22Rv1 (cell line): ENCODE measurements around the gene SGCG.

Experiments used
- H3K27ac ChIP-seq: fragments of 450-650 bp; 2 replicates; pipeline ENCODE4 v1.5.1; 2017
- ZFX ChIP-seq: fragments of 450-650 bp; IDR thresholded peaks from 2 replicates; pipeline ENCODE4 v1.6.1; 2017; ENCODE audit warnings: antibody characterized with exemption, borderline replicate concordance
- TF ChIP-seq, protein P1 (sequence below): fragments of 450-650 bp; IDR thresholded peaks from 2 replicates; pipeline ENCODE4 v1.5.1; 2017; ENCODE audit warnings: mild to moderate bottlenecking

The SGCG gene

DNA sequence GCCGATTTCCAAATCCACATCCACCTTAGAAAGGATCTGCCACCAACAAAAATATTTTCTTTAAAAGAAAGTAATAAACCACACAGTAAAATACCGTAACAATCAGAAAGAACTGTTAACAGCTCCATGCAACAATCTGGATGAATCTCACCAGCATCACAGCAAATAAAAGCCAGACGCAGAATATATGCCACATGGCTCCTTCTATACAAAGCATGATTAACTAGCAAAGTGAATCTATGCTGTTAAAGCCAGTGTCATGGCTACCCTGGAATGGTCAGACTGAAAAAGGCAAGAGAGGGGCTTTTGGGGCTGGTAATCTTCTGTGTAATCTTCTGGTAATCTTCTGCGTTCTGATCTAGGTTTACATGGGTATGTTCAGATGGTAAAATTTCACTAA lies 171.4 kb downstream of the SGCG start:
- no peak overlapping the region for H3K27ac ChIP-seq
- TF ChIP-seq ZFX, result no peak
- TF ChIP-seq, protein P1, sequence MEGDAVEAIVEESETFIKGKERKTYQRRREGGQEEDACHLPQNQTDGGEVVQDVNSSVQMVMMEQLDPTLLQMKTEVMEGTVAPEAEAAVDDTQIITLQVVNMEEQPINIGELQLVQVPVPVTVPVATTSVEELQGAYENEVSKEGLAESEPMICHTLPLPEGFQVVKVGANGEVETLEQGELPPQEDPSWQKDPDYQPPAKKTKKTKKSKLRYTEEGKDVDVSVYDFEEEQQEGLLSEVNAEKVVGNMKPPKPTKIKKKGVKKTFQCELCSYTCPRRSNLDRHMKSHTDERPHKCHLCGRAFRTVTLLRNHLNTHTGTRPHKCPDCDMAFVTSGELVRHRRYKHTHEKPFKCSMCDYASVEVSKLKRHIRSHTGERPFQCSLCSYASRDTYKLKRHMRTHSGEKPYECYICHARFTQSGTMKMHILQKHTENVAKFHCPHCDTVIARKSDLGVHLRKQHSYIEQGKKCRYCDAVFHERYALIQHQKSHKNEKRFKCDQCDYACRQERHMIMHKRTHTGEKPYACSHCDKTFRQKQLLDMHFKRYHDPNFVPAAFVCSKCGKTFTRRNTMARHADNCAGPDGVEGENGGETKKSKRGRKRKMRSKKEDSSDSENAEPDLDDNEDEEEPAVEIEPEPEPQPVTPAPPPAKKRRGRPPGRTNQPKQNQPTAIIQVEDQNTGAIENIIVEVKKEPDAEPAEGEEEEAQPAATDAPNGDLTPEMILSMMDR, result no peak

DNA sequence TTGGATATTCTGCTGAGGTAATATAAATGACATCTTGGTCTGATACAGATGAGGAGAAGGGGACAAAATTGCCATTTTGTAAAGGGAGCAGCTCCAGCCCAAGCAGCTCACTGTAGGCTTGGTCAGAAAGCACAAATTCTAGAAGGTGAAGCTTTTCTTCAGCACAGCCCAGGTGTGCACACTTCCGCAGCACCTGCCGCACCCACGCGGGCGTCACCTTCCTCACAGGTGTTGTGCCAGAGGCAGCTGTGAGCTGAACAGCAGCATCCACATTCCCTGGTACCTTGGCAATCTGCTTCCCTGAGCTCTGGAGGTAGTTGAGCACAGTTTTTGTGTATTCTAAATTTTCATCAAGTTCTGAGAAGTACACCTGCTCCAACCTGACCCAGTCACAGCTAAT lies 173.7 kb downstream of the SGCG start:
- TF ChIP-seq, protein P1, result no peak
- no peak for TF ChIP-seq ZFX
- no peak overlapping the region for H3K27ac ChIP-seq

DNA sequence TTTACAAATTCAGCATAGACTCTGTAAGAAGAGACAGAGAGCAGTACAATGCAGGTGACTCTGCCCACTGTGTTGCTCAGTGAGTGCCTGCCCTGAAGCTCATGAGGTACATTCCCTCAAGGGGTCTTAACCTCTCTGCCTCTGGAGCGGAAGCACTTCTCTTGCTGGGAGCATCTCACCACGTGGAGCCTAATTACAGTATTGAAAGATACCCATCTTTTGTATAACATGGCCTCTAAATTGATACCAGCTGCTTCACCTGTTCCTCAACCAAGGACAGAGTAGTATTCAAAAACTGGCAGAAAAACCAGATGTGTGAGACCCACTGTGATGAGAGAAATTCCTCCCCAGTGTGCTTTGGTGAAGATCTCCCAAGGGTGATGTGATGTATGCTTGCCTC lies 175.6 kb downstream of the SGCG start:
- H3K27ac ChIP-seq, result no peak overlapping the region
- TF ChIP-seq, protein P1, result no peak
- no peak for TF ChIP-seq ZFX

DNA sequence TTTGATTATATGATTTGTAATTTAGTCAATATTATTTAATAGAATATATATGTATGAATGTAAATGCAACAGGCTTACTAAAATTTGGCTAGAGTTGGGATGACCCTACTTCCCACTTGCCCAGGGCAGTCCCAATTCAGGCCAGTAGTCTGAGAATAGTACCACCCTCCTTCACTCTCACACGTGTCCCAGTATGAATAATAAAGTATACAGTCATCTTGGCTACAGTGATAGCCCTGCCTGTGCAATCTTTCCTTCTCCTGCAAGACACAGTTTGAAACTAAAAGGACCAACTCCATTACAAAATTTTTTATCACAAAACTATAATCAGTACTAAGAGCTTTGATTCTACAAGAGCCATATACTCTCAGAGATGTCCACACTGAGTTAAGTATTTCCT lies 176.6 kb downstream of the SGCG start:
- H3K27ac ChIP-seq, result no peak overlapping the region
- TF ChIP-seq, protein P1, result no peak
- TF ChIP-seq ZFX, result no peak

DNA sequence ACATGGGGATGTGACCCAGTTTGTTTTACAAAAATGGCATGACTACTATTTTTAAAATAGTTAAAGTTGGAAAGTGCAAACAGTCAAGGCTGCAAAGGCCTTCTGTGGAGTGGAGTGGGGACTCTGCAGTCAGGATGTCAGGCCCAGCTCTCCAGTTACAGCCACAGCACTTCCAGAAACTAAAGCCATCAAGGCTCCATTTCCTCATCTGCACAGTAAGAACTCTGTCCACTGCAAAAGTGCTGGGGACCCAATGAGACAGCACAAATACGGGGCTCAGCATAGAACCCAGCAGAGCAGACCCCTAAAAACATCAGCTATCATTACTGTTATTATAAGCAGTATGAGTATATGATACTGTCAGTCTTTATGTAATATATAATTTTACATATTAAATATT lies 179.1 kb downstream of the SGCG start:
- TF ChIP-seq, protein P1, result no peak
- no peak for TF ChIP-seq ZFX
- H3K27ac ChIP-seq, result no peak overlapping the region

DNA sequence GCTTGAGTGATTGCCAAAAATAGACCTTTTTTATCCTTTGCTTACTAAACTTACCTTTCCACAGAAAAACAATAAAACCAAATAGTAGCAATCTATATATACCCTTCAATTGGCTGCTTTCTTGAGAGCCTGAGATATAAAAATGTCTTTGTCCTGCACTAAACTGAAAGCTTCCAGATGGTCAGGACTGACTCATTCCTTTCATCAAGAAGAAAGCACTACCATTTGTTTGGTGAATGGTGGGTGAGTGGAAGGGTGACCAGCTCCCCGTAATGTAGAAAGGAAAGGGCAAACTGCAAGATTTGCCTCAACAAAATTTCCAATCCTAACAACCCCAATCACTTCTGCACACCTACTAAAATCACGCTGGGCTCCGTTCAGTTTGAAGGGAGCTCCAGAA lies 184.9 kb downstream of the SGCG start:
- H3K27ac ChIP-seq, result no peak overlapping the region
- TF ChIP-seq ZFX, result no peak
- TF ChIP-seq, protein P1, result no peak

DNA sequence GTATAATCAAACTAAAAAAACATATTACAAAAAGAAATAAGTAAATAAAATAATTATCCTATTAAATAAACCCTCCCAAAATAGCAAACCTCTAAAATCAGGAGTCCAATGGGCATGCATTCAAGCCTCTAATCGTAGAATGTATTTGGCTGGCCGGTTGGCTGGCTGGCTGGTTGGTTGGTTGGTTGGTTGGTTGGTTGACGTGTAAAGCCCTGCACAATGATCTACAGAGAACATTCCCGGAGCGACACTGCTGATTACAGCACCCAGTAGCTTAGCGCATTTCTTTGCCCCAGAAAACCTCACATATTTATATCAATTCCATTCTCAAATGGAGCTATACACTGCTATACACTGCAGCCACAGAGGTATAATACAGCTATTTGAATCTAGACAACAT lies 187.1 kb downstream of the SGCG start:
- no peak overlapping the region for H3K27ac ChIP-seq
- TF ChIP-seq, protein P1, result no peak
- TF ChIP-seq ZFX, result no peak
